WTC11 (cell line): ENCODE data around the gene GNG2. TPM values are rescaled to one million over a fixed set of nuclear protein-coding genes. Genes with fewer than 3 reads are reported as not detected.

Experiments used
- ATAC-seq: fragments of 200-7000 bp; cut with Tn5 transposase; 2 replicates; pipeline ENCODE4 v1.10.0; 2021; ENCODE audit warnings: mild to moderate bottlenecking, moderate library complexity
- CTCF ChIA-PET: fragments of 300-600 bp; sonication (Branson Sonifier 250); formaldehyde crosslinking; loops from one replicate; lab custom pipeline; 2021; ENCODE audit warnings: antibody characterized with exemption; lab: Charles Lee
- POLR2A ChIA-PET: fragments of 350-600 bp; sonication (Branson Sonifier 250); formaldehyde crosslinking; loops from one replicate; lab custom pipeline; 2021; ENCODE audit warnings: antibody characterized with exemption; lab: Charles Lee
- DNase-seq: peaks from one replicate; pipeline ENCODE4 v3.0.0; 2021; ENCODE audit warnings: low spot score
- H3K27ac Mint-ChIP-seq: 2 replicates; pipeline ENCODE4 v1.8.0; 2021; ENCODE audit warnings: mixed read lengths
- H3K27me3 Mint-ChIP-seq: 2 replicates; pipeline ENCODE4 v1.8.0; 2021; ENCODE audit warnings: low read depth, mild to moderate bottlenecking, moderate library complexity, mixed read lengths
- H3K36me3 Mint-ChIP-seq: 2 replicates; pipeline ENCODE4 v1.8.0; 2021; ENCODE audit warnings: mixed read lengths
- H3K4me1 Mint-ChIP-seq: 2 replicates; pipeline ENCODE4 v1.8.0; 2022; ENCODE audit warnings: mixed read lengths
- H3K4me3 Mint-ChIP-seq: 2 replicates; pipeline ENCODE4 v1.8.0; 2021; ENCODE audit warnings: mild to moderate bottlenecking, moderate library complexity, mixed read lengths
- H3K9me3 Mint-ChIP-seq: 2 replicates; pipeline ENCODE4 v1.8.0; 2021; ENCODE audit warnings: mixed read lengths
- ATF1 ChIP-seq: sonication (generic); formaldehyde crosslinking; IDR thresholded peaks from 2 replicates; pipeline ENCODE4 v1.8.1; 2023; ENCODE audit warnings: mild to moderate bottlenecking, moderate library complexity, missing genetic modification reagents
- CDX4 ChIP-seq: fragments of 250-450 bp; sonication (Bioruptor Pico); IDR thresholded peaks from 2 replicates; pipeline ENCODE4 v1.9.0; 2021; ENCODE audit warnings: moderate library complexity, mild to moderate bottlenecking, inconsistent platforms, borderline replicate concordance
- CREB1 ChIP-seq: sonication (generic); formaldehyde crosslinking; IDR thresholded peaks from 2 replicates; pipeline ENCODE4 v1.8.0; 2023; ENCODE audit warnings: mild to moderate bottlenecking, missing genetic modification reagents
- CREM ChIP-seq: sonication (generic); formaldehyde crosslinking; IDR thresholded peaks from 2 replicates; pipeline ENCODE4 v1.8.1; 2022; ENCODE audit warnings: mild to moderate bottlenecking, missing genetic modification reagents, moderate library complexity
- CTCF ChIP-seq: fragments of 200-600 bp; IDR thresholded peaks from 2 replicates; pipeline ENCODE4 v1.8.0; 2022; ENCODE audit warnings: antibody characterized with exemption
- ERG ChIP-seq: fragments of 250-450 bp; sonication (Bioruptor Pico); IDR thresholded peaks from 2 replicates; pipeline ENCODE4 v1.8.0; 2021; ENCODE audit warnings: mild to moderate bottlenecking
- FOXP4 ChIP-seq: sonication (generic); formaldehyde crosslinking; IDR thresholded peaks from 2 replicates; pipeline ENCODE4 v1.8.0; 2022; ENCODE audit warnings: mild to moderate bottlenecking, missing genetic modification reagents
- KAT7 ChIP-seq: sonication (generic); formaldehyde crosslinking; IDR thresholded peaks from 2 replicates; pipeline ENCODE4 v1.8.1; 2023; ENCODE audit warnings: missing genetic modification reagents, mild to moderate bottlenecking, borderline replicate concordance
- MAX ChIP-seq: sonication (generic); formaldehyde crosslinking; IDR thresholded peaks from 2 replicates; pipeline ENCODE4 v1.8.0; 2022; ENCODE audit warnings: mild to moderate bottlenecking, missing genetic modification reagents
- NFATC4 ChIP-seq: fragments of 250-450 bp; sonication (Bioruptor Pico); IDR thresholded peaks from 2 replicates; pipeline ENCODE4 v1.9.0; 2021; ENCODE audit warnings: mild to moderate bottlenecking
- NFE2L1 ChIP-seq: sonication (generic); formaldehyde crosslinking; IDR thresholded peaks from 2 replicates; pipeline ENCODE4 v1.8.1; 2023; ENCODE audit warnings: missing genetic modification reagents
- NR1H2 ChIP-seq: sonication (generic); formaldehyde crosslinking; IDR thresholded peaks from 2 replicates; pipeline ENCODE4 v1.9.0; 2021; ENCODE audit warnings: mild to moderate bottlenecking, moderate library complexity, missing genetic modification reagents
- OVOL2 ChIP-seq: fragments of 250-450 bp; sonication (Bioruptor Pico); IDR thresholded peaks from 2 replicates; pipeline ENCODE4 v1.9.0; 2021; ENCODE audit warnings: mild to moderate bottlenecking, borderline replicate concordance
- SMAD3 ChIP-seq: sonication (generic); formaldehyde crosslinking; IDR thresholded peaks from 2 replicates; pipeline ENCODE4 v1.8.0; 2022; ENCODE audit warnings: missing genetic modification reagents, mild to moderate bottlenecking, borderline replicate concordance
- STAT6 ChIP-seq: sonication (generic); formaldehyde crosslinking; conservative IDR thresholded peaks from 2 replicates; pipeline ENCODE4 v1.8.1; 2023; ENCODE audit warnings: mild to moderate bottlenecking, low read depth, missing genetic modification reagents, moderate library complexity
- TEAD1 ChIP-seq: sonication (generic); formaldehyde crosslinking; IDR thresholded peaks from 2 replicates; pipeline ENCODE4 v1.8.0; 2022; ENCODE audit warnings: mild to moderate bottlenecking, missing genetic modification reagents
- TP53 ChIP-seq: sonication (generic); formaldehyde crosslinking; IDR thresholded peaks from 2 replicates; pipeline ENCODE4 v1.8.1; 2023; ENCODE audit warnings: mild to moderate bottlenecking, missing genetic modification reagents
- ZNF396 ChIP-seq: fragments of 250-450 bp; sonication (Bioruptor Pico); IDR thresholded peaks from 2 replicates; pipeline ENCODE4 v1.8.0; 2021; ENCODE audit warnings: mild to moderate bottlenecking, moderate library complexity, borderline replicate concordance
- ZNF416 ChIP-seq: fragments of 250-450 bp; sonication (Bioruptor Pico); IDR thresholded peaks from 2 replicates; pipeline ENCODE4 v1.9.0; 2021; ENCODE audit warnings: mild to moderate bottlenecking, inconsistent platforms
- ZNF423 ChIP-seq: fragments of 250-450 bp; sonication (Bioruptor Pico); IDR thresholded peaks from 2 replicates; pipeline ENCODE4 v2.1.2; 2022; ENCODE audit warnings: mild to moderate bottlenecking, moderate library complexity
- ZSCAN18 ChIP-seq: fragments of 250-450 bp; sonication (Bioruptor Pico); IDR thresholded peaks from 2 replicates; pipeline ENCODE4 v2.1.2; 2022; ENCODE audit warnings: mild to moderate bottlenecking, moderate library complexity
- total RNA-seq: library from RNA; stranded (reverse); gene quantifications from 3 replicates; pipeline ENCODE4 v1.2.3, GENCODE V29; 2021

The GNG2 gene
- total RNA-seq, 1 experiment from 2014 or later = 10.7 TPM

- Mint-ChIP-seq H3K36me3 (no peaks in the 10 kb centered on the region), H3K9me3 (peaks cover 11% of the 10 kb centered on the region), H3K27me3 (no peaks in the 10 kb centered on the region), H3K4me3 (no peak overlapping the region)
- ATAC-seq (peak; percentile 77), DNase-seq (no peak)
- CTCF ChIA-PET = interaction anchor here (0.8 to 2.6 kb wide), 3 partner anchors 11 to 150 kb away, joined by 3 to 12 read pairs (median 4); no protein-coding TSS in a partner anchor
- no peak for TF ChIP-seq OVOL2
- TF ChIP-seq ZNF423 (CRISPR knock-in tag) = peak; percentile 65
- no peak for TF ChIP-seq ZNF396 (CRISPR knock-in tag)
- TF ChIP-seq, all 79 proteins: peak for 1
- POLR2A ChIA-PET = interaction anchor here (0.7 kb wide), 1 partner anchor 15 kb away, joined by 3 read pairs; no protein-coding TSS in a partner anchor
- H3K4me1 Mint-ChIP-seq = no peaks in the 10 kb centered on the region; the same call in 1 of the 2 replicates
- H3K27ac Mint-ChIP-seq = no peak overlapping the region
Observed at GRCh38 chr14:51828017-51828797, 32.2 kb upstream of the GNG2 start.

- ATAC-seq (no peak), DNase-seq (no peak)
- no peaks in the 10 kb centered on the region for H3K36me3 Mint-ChIP-seq
- CTCF ChIA-PET = no interaction called here
- H3K4me1 Mint-ChIP-seq = peaks cover 39% of the 10 kb centered on the region
- H3K9me3 Mint-ChIP-seq = peaks cover 13% of the 10 kb centered on the region
- TF ChIP-seq ATF1 (CRISPR knock-in tag) (no peak), NFATC4 (CRISPR knock-in tag) (no peak), NFE2L1 (CRISPR knock-in tag) (no peak), CREM (CRISPR knock-in tag) (no peak), CDX4 (CRISPR knock-in tag) (no peak), ERG (CRISPR knock-in tag) (no peak), CREB1 (CRISPR knock-in tag) (no peak), MAX (CRISPR knock-in tag) (no peak), SMAD3 (CRISPR knock-in tag) (no peak), ZSCAN18 (CRISPR knock-in tag) (no peak), KAT7 (no peak), STAT6 (CRISPR knock-in tag) (no peak), TEAD1 (no peak)
- H3K27ac Mint-ChIP-seq = no peak overlapping the region
- H3K4me3 Mint-ChIP-seq = no peak overlapping the region
- POLR2A ChIA-PET = no interaction called here
- H3K27me3 Mint-ChIP-seq = no peaks in the 10 kb centered on the region
Observed at GRCh38 chr14:51834240-51834639, 26.2 kb upstream of the GNG2 start.

GRCh38 chr14:51836417-51836816 is 24.0 kb upstream of the GNG2 start:
- CTCF ChIA-PET = no interaction called here
- Mint-ChIP-seq H3K36me3 (no peaks in the 10 kb centered on the region), H3K27me3 (no peaks in the 10 kb centered on the region), H3K27ac (no peak overlapping the region), H3K4me3 (no peak overlapping the region), H3K9me3 (peaks cover 13% of the 10 kb centered on the region), H3K4me1 (peaks cover 42% of the 10 kb centered on the region)
- ATAC-seq (no peak), DNase-seq (no peak)
- POLR2A ChIA-PET = no interaction called here
- TF ChIP-seq ZNF416 (CRISPR knock-in tag) = no peak
- no peak for TF ChIP-seq NR1H2
- no peak for TF ChIP-seq FOXP4 (CRISPR knock-in tag)
- TF ChIP-seq ERG (CRISPR knock-in tag) = no peak
- no peak for TF ChIP-seq CTCF
- TF ChIP-seq TP53 (CRISPR knock-in tag) = no peak
